ENCODE measurements around the gene LCN1.

DNA sequence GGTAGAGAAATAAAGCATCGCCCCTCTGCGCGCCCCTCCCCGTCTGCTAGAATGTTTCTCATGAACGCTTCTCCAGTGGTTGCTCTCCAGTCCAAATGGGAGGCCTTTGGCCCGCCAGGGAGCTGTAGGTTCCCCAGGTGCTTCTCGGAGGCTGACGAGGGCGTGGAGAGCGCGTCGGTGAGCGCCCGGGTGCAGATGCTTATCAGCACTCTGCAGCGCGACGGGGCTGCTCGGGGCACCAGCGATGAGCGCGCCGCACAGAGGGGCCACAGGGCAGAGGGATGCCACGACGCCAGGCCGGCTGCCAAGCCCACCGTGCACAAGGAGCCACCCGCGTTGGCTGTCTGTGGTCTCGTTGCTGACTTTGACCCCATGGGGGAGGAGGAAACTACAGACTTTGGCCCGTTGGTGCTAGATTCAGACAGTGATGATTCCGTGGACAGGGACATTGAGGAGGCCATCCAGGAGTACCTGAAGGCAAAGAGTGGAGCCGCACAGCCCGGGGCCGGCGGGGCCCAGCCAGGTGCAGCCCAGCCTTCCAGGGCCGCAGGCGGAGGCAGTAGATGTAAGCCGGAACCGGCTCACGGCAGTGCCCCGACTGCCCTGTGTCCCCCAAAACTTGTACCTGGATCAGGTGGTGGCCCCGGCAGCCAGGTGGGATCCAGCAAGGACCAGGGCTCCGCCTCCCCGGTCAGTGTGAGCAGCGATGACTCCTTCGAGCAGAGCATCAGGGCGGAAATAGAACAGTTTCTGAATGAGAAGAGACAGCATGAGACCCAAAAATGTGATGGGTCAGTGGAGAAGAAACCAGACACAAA lies 36.6 kb upstream of the LCN1 start:
- no peak for TF ChIP-seq GATA3 (IDR thresholded peaks at IDR 0.05; ENCODE audit: low read depth, low read length)
- no peak for TF ChIP-seq GATA2 (IDR thresholded peaks at IDR 0.05; ENCODE audit: low read depth, low read length)
